DMS153 treated with DMSO at 0.1 percent for 48 hours (cell line): Measurements from ENCODE around the gene DHX29.

Experiments used
- DNase-seq: peaks from one replicate; lab custom pipeline; 2025; ENCODE audit not compliant: unreplicated experiment; lab: John Stamatoyannopoulos, UW

The DHX29 gene, protein sequence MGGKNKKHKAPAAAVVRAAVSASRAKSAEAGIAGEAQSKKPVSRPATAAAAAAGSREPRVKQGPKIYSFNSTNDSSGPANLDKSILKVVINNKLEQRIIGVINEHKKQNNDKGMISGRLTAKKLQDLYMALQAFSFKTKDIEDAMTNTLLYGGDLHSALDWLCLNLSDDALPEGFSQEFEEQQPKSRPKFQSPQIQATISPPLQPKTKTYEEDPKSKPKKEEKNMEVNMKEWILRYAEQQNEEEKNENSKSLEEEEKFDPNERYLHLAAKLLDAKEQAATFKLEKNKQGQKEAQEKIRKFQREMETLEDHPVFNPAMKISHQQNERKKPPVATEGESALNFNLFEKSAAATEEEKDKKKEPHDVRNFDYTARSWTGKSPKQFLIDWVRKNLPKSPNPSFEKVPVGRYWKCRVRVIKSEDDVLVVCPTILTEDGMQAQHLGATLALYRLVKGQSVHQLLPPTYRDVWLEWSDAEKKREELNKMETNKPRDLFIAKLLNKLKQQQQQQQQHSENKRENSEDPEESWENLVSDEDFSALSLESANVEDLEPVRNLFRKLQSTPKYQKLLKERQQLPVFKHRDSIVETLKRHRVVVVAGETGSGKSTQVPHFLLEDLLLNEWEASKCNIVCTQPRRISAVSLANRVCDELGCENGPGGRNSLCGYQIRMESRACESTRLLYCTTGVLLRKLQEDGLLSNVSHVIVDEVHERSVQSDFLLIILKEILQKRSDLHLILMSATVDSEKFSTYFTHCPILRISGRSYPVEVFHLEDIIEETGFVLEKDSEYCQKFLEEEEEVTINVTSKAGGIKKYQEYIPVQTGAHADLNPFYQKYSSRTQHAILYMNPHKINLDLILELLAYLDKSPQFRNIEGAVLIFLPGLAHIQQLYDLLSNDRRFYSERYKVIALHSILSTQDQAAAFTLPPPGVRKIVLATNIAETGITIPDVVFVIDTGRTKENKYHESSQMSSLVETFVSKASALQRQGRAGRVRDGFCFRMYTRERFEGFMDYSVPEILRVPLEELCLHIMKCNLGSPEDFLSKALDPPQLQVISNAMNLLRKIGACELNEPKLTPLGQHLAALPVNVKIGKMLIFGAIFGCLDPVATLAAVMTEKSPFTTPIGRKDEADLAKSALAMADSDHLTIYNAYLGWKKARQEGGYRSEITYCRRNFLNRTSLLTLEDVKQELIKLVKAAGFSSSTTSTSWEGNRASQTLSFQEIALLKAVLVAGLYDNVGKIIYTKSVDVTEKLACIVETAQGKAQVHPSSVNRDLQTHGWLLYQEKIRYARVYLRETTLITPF (N-terminal part only)

DNA sequence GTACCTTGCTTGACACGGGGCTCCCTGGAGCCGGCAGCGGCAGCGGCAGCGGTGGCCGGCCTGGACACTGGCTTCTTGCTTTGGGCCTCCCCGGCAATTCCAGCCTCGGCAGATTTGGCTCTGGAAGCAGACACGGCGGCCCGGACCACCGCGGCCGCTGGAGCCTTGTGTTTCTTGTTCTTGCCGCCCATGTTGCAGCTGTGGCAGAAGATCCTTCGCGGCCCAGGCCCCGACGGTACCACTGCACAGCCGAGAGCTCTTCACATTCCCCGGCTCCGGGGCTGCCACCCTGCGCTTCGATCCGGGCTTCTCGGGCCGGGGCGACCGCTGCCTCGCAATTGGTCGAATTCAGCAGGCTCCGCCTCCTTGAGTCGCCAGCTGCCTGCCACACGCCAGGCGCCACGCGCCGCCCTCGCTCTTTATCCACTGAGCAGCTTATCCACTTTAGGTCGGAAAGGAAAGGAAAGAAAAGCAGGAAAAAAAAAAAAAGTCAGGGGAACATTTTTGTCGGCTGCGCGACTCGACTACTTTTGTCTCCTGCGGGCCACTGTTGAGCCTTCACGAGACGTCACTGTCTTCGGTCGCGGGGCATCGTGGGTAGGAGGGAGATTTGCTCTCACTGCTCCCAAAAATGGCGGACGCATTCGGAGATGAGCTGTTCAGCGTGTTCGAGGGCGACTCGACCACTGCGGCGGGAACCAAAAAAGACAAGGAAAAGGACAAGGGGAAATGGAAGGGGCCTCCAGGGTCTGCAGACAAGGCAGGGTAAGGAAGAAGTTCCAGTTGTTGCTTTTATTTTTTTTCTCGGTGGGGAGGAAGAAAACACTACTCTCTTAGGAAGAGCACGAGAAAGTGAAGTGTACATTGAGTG is at the start of gene DHX29, which contains the start of gene MTREX:
DHX29 (minus strand) TSS at position 312 of the 871 bp plus-strand sequence; CDS start at position 191, 121 bp downstream.
MTREX (plus strand) TSS at position 607 of the 871 bp plus-strand sequence; CDS start at position 632, 25 bp downstream.
- DNase-seq, result peak; percentile 46

DNA sequence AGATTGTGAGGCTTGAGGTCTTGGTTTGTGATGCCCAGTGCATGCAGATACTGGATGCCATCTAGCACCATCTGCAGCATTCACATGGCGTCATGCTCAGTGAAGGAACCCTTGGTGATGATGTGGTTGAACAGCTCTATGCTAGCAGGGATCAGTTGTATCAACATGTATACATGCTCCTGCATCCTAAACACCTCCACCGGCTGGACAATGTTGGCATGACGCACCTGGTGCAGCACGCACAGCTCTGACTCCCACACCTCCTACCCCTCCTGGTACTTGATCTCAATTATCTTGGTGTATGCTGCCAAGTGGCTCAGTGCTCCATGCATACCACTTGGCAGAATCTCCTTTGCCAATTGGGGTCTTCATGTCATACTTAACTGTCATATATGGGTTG is 49.4 kb upstream of the DHX29 start:
- DNase-seq, result no peak

DNA sequence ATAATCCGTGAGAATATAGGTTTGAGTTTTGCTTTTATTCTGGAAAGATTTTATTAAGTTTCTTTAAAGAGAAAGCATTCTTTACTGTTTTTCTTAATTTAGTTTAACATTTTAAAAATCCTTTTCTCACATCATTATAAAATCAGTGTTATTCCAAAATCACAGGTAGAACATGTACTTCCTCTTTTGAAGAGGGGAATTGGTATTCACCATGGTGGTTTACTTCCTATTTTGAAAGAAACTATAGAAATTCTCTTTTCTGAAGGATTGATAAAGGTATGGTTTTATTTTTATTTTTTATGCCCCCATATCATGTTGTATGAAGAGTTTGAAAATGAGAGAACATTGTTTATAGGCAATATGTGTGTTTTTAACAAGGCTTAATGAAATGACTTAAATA is 43.3 kb upstream of the DHX29 start:
- no peak for DNase-seq

DNA sequence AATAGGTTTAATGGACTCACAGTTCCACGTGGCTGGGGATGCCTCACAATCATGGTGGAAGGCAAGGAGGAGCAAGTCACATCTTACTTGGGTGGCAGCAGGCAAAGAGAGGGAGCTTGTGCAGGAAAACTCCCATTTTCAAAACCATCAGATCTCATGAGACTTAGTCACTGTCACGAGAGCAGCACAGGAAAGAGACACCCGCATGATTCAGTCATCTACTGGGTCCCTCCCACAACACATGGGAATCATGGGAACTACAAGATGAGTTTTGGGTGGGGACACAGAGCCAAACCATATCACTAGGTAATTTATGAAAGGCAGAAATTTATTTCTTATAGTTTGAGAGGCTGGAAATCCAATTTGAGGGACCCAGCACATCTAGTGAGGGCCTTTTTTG is 40.3 kb upstream of the DHX29 start:
- DNase-seq, result no peak

DNA sequence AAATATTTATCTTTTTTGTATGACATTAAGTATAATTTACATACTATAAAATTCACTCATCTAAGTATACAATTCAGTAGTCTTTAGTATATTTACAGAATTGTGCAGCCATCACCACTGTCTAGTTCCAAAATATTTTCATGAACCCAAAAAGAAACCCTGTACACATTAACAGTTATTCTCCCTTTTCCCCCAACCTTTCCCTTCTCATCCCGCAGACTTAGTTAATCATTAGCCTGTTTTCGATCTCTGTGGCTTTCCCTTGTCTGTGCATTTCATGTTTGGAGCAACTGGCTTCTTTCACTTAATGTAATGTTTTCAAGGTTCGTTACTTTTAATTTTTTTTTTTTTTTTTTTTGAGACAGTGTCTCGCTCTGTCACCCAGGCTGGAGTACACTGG is 37.8 kb upstream of the DHX29 start:
- DNase-seq, result no peak

DNA sequence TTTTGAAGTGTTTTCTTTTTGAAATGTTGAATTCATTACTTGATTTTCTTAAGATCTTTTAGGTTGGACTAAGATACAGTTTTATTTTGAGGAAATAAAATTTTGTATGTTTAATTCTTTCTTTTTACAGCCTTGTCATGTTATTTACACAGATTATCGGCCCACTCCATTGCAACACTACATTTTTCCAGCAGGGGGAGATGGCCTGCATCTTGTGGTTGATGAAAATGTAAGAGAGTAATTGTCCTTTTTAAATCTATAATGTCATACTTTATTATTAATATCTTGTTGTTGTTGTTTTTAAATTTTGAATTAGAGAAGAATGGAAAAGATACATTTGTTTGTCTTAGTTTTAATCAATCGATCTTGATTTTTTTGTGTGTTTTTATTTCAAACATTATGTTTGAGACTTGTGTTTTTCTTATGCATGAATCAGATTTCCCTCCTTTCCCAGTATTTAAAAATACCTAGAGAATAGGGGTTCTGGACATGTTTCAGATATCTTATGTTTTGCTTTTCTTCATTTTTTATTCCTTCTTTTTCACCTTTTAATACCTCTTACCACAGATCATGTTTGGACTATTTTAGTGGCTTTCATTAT is 37.0 kb upstream of the DHX29 start:
- DNase-seq, result peak; percentile 1

DNA sequence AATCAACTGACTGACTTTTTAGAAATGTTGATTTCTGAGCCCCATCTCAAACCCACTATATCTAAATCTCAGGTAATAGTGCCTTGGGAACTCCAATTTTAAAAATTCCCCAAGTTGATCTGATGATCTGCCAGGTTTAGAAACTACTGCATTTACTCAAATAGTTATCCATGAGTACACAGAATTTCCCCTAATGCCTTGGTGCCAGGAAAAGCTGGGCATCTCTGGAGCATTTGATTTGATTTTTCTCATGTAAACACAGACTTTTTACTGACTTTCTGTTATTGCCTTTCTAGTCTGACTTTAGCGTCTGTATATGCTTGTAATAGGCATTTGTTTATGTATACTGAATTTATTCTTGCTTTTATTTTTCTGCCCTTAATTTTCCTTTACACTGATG is 36.1 kb upstream of the DHX29 start:
- DNase-seq, result no peak

DNA sequence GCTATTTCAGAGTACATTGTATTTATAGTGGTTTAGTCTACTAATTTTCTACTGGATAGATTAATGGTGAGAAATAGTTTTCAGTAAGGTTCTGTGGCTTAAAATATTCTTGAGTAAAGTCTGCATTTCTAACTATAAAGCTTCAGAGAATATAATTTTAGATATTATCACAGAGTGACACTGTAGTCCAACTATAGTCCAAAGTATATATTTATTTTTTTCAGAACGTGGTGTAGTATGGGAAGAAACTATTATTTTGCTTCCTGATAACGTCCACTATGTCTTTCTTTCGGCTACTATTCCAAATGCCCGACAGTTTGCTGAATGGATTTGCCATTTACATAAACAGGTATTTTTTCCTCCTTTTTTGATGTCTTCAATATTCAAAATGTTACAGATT is 35.6 kb upstream of the DHX29 start:
- no peak for DNase-seq

DNA sequence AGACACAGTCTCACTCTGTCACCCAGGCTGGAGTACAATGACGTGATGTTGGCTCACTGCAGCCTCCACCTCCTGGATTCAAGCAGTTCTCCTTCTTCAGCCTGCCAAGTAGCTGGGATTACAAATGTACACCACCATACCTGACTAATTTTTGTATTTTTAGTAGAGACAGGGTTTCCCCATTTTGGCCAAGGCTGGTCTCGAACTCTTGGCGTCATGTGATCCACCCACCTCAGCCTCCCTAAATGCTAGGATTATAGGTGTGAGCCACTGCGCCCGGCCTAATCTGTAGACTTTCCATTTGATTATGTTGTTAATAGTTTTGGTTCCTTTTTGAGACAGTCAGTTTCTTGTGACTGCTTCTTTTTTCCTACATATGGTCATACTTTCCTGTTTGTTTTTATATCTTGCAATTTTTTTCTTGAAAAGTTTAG is 31.3 kb upstream of the DHX29 start:
- no peak for DNase-seq

DNA sequence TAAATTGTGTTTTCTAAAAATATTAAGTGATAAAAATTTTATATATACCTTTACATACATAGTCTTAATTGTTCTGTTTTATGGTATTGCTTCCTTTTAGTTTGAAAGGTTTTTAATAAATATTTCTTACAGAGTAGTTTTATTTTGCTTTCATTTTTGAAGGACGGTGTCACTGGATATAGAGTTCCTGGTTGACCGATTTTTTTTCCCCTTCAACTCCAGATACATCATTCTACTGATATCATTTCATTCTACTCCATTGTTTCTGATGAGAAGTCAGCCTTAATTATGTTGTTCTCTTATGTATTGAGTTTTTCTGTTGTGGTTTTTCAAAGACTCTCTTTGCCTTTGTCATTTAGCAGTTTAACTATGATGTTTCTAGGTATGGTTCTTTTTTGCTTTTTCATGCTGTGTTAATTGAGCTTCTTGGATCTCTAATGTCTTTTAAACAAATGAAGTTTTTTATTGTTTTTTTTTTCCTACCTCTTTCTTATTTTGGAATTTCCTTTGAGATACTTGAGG is 30.7 kb upstream of the DHX29 start:
- no peak for DNase-seq

DNA sequence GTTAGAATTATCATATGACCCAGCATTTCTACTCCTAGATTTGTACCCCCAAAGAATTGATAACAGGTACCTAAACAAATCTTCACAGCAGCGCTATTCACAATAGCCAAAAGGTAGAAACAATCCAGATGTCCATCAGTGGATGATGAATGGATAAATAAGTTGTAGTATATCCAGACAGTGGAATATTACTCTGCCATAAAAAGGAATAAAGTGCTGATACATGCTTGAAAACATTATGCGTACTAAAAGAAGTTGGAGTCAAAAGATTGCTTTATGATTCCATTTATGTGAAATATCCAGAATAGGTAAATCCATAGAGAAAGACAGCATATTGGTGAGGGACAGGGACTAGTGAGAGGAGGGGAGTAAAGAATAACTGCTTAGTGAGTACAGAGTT is 26.3 kb upstream of the DHX29 start:
- no peak for DNase-seq

DNA sequence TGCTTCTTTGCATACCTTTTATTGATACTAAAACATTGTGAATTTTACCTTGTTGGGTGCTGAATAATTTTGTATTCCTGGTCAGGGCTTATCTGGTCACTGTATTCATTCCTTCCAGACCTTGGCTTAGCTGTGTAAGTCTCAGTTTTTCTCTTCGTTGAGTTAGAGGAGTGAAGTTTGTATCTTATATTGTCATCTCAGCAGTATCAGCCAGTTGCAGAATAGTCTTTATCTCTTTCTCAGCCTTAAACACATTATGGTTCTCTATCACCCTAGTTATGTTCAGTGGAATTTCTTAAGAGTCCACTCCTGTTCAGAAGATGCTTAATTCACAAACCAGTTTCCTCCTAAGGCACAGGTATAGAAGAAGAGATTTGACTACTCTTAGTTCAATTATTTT is 25.5 kb upstream of the DHX29 start:
- DNase-seq, result no peak

DNA sequence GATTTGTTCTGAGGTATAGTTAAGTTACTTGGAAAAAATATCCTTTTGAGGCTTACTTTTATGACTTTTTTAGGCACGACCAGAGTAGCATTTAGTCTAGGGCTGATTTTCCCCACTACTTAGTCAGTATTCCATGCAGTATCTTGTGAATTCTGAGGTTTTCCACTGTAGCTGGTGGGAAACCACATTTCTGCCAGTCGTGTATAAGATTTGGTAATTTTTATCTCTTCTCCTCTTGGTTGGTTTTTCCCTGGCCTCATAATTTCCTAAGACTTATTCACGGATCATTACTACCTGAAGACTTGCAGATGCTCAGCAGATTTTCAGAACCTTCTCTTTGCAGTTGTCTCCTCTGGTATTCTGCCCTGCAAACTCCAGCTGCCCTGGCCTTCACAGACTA is 23.8 kb upstream of the DHX29 start:
- no peak for DNase-seq

DNA sequence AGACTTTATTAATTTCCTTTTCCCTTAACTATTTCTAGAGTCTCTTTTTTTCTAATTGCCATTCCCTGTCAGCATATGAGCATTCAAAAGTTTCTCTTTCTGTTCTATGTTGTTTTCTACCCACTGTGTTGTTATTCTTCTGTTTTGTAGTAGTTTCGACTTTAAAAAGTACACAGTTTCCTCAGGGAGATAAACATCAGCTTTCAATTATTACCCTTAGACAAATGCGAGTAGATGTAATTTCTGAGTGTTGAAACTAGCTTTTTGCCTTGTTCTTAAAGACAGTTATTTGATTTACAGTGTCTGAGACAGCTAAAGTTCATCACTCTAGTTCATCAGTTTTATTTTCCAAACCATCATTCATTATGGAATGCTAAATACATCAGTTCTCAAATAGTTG is 19.8 kb upstream of the DHX29 start:
- no peak for DNase-seq

DNA sequence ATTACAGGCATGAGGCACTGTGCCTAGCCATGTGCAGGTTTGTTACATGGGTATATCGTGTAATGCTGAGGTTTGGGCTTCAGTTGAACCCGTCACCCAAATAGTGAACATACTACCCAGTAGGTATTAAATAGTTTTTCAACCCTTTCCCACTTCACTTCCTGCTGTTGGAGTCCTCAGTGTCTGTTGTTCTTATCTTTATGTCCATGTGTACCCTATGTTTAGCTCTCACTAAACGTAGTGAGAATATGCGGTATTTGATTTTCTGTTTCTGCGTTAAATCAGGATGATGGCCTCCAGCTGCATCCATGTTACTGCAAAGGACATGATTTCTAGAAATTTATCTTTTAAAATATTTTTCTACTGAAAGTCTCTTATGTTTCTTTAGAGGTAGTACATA is 18.1 kb upstream of the DHX29 start:
- no peak for DNase-seq

DNA sequence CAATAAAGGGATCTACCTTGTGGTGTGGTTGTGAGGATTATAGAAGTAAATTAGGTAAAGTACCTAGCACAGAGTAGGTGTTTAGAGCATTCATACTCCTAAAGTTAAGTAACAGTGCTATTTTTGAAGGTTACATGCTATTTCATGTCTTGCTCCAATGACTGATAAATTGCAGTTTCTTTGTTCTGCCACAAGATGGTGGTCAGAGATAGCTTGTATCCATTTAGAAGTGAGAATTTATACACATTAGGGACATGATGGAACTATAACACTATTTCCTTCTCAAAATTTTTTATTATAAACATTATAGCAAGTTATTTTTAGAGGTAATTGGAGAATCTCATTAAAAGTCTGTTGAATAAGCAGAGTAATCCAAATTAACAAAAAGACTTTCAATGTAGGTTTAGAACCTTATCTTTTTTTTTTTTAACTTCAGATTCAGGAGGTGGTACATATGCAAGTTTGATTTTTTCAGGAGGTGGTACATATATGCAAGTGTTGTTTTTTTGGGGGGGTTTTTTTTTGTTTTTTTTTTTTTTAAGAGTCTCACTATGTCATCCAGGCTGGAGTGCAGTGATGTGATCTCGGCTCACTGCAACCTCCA is 17.4 kb upstream of the DHX29 start:
- DNase-seq, result no peak

DNA sequence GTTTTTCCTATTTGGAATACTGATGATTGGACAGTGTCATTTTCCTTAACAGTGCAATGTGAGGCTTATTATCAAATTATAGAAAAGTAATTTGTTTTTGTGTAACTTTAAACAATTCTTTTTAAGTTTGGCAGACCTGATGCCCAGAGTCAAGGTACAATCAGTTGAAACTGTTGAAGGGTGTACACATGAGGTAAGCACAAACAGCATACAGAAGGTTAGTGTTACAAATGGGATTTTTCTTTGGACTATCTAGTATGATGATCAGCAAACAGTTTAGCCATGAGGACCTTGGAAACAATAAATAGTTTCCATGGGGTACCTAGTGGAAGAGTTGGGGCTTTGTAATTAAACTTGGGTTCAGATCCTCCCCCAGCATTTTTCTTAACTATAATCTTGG is 16.5 kb upstream of the DHX29 start:
- DNase-seq, result no peak

DNA sequence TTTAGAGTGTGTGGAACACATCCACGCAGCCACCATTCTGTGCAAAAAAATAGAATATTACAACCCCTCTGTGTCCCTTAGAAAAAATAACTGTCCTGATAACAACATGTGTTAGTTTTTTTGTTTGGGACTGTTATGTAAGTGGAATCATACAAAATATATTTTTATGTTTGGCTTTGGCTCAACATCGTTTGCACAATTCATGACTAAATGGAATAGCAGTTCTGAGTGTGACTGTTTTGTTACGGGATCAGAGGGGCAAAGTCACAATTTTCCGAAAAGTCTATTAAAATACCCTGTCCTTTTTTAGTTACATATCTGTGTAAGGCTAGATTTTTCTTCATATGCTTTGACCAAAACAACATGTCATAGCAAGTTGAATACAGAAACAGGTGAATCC is 13.1 kb upstream of the DHX29 start:
- DNase-seq, result no peak

DNA sequence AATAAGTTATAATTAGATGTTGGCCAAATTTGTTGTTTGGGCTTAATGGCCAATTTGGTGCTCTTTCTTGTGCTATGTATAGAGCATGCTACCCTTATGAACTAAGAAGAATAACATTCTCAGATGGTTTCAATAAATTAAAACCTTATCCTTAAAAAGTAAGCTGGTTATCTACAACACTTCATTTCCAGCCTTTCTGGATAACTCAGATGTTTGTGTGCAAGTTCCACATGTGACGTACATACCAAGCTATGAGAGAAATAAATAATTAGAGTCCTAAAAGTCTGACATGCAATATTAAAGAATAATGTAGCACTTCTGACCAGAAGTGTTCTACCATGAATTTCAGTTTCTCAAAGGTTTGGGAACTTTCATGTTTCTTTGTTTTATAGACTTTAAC is 12.0 kb upstream of the DHX29 start:
- no peak for DNase-seq
